Stimulated activated CD4-positive, alpha-beta T cell treated with anti-CD3 and anti-CD28 coated beads, TNF-alpha, amount 100 ng/mL, for 48 hours (primary cell): ENCODE results near the gene TNRC6A.
"Not testable (repeated sequence)": the region's sequence is repeated elsewhere in the genome, so short reads cannot be mapped to it uniquely, and the experiment has no call there.

Experiments
- DNase-seq, 3 donors: peaks; one replicate each; pipeline ENCODE4 v3.0.0-alpha.2; 2020; ENCODE audit warnings: low read depth in 3 of 3

TNRC6A gene

GRCh38 chr16:24729243-24729950 lies at the start of gene TNRC6A:
TNRC6A (plus strand) TSS chr16:24729651; CDS start chr16:24729842, 191 bp downstream.
- DNase-seq, result peak; percentile 61 to 76 (median 72)

GRCh38 chr16:24681793-24682192 lies 47.7 kb upstream of the TNRC6A start:
- DNase-seq, result no peak

GRCh38 chr16:24683250-24683649 lies 46.2 kb upstream of the TNRC6A start:
- DNase-seq, result no peak

- no peak for DNase-seq
Observed at GRCh38 chr16:24683847-24684493, 45.5 kb upstream of the TNRC6A start.

GRCh38 chr16:24685539-24686432 lies 43.7 kb upstream of the TNRC6A start:
- no peak for DNase-seq

GRCh38 chr16:24686678-24687077 lies 42.8 kb upstream of the TNRC6A start:
- DNase-seq, result no peak

GRCh38 chr16:24688359-24688758 lies 41.1 kb upstream of the TNRC6A start:
- no peak for DNase-seq

GRCh38 chr16:24689128-24689527 lies 40.3 kb upstream of the TNRC6A start:
- no peak for DNase-seq

GRCh38 chr16:24692854-24693253 lies 36.6 kb upstream of the TNRC6A start:
- no peak for DNase-seq

GRCh38 chr16:24694931-24695330 lies 34.5 kb upstream of the TNRC6A start:
- DNase-seq, result no peak

- no peak for DNase-seq
Observed at GRCh38 chr16:24696699-24697098, 32.8 kb upstream of the TNRC6A start.

- DNase-seq, result no peak
Observed at GRCh38 chr16:24698308-24698707, 31.1 kb upstream of the TNRC6A start.

- no peak for DNase-seq
Observed at GRCh38 chr16:24699151-24699723, 30.2 kb upstream of the TNRC6A start.

GRCh38 chr16:24700549-24701392 lies 28.7 kb upstream of the TNRC6A start:
- DNase-seq, result no peak

- DNase-seq, result no peak
Observed at GRCh38 chr16:24701521-24701951, 27.9 kb upstream of the TNRC6A start.

- DNase-seq, result not testable (repeated sequence)
Observed at GRCh38 chr16:24707760-24708159, 21.7 kb upstream of the TNRC6A start.

GRCh38 chr16:24713379-24713778 lies 16.1 kb upstream of the TNRC6A start:
- DNase-seq, result no peak

- DNase-seq, result no peak
Observed at GRCh38 chr16:24717411-24717810, 12.0 kb upstream of the TNRC6A start.

- no peak for DNase-seq
Observed at GRCh38 chr16:24718967-24719521, 10.4 kb upstream of the TNRC6A start.

GRCh38 chr16:24721830-24722238 lies 7.6 kb upstream of the TNRC6A start:
- peak; percentile 41 to 60 (median 46) for DNase-seq

- DNase-seq, result no peak
Observed at GRCh38 chr16:24723663-24724062, 5.8 kb upstream of the TNRC6A start.
